ENCODE measurements around the gene TGM3. TPM values are rescaled to one million over a fixed set of nuclear protein-coding genes. Genes with fewer than 3 reads are reported as not detected.
A peak's percentile ranks its signal among the peaks of the same experiment; 100 is the strongest.

TGM3 gene
- total RNA-seq, 1 experiment from 2014 or later = not detected

DNA sequence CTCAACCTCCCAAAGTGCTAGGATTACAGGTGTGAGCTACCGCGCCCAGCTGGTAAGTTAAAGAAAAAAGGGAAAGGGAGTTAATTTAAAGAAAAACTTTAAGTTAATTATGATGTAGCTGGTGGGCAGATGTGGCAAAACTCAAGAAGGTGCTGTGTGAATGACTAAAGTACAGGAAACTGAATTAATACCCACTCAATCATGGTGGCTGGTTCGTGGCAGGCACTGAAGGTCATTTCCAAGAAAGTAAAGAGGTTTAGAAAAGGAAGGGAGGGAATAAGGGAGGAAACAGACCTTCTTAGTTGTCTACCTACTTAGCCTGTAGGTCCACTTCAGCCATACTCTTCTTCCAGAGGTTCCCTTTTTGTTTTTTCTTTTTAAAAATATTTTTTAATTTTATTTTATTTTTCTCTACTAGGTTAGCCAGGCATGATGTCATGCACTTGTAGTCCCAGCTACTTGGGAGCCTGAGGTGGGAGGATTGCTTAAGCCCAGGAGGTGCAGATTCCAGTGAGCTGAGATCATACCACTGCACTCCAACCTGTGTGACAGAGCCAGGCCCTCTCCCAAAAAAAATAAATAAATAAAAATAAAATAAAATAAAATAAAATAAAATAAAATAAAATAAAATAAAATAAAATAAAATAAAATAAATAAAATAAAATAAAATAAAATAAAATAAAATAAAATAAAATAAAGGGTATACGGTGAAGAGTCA is 11.9 kb upstream of the TGM3 start:
- DNase-seq (ENCODE audit: low spot score) = peak; percentile 48

GRCh38 chr20:2285193-2285592 is 10.6 kb upstream of the TGM3 start:
- DNase-seq (ENCODE audit: low spot score) = no peak

DNA sequence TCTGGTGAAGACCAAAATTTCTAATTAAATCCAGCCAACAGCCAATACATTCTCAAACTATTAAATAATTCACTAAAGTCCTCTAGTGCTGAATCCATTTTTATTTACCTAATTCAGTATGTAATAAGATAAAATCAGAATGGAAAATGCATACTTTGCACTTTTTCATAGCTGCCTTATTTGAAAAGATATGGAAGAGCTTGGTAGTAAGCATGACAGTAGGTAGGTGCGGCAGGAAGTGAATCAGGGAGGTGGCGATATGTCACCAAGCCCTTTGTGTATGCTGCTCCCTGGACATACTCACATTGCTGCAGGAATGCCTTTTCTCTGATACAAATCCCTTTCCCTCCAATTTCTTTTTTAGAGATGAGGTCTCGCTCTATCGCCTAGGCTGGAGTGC is 10.2 kb upstream of the TGM3 start:
- DNase-seq (ENCODE audit: low spot score) = no peak

- DNase-seq (ENCODE audit: low spot score) = no peak
These were observed 8.3 kb upstream of the TGM3 start for GRCh38 chr20:2287504-2287903.

GRCh38 chr20:2289475-2289874 is 6.3 kb upstream of the TGM3 start:
- DNase-seq (ENCODE audit: low spot score) = no peak

GRCh38 chr20:2290486-2290885 is 5.3 kb upstream of the TGM3 start:
- no peak for DNase-seq (ENCODE audit: low spot score)

DNA sequence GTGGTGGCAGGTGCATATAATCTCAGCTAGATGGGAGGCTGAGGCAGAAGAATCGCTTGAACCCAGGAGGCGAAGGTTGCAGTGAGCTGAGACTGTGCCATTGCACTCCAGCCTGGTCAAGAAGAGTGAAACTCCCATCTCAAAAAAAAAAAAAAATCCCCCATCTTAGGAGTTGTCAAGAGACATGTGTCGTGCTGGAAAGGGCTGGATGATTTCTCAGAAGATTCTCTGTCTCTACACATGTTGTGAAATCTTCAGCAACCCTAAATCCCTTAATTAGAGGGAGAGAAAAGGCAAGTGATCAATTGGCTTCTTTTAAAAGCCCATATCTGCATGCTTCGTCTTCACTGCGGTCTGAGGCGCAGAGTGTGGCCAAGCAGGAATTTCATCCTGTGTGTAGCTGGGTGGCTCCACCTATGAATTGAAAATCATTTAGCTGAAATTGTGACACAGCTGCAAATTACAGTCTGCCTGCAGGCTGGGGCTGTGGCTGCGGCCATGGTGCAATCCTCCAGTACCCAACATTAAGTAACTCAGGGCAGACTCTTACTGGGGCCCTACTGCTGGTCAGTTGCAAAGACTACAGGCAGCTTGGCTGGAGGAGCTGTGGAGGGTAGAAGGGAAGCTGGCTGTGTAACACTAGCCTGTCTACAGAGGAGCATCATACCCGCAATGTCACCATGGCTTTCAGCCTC is 3.2 kb upstream of the TGM3 start:
- DNase-seq (ENCODE audit: low spot score) = no peak

DNA sequence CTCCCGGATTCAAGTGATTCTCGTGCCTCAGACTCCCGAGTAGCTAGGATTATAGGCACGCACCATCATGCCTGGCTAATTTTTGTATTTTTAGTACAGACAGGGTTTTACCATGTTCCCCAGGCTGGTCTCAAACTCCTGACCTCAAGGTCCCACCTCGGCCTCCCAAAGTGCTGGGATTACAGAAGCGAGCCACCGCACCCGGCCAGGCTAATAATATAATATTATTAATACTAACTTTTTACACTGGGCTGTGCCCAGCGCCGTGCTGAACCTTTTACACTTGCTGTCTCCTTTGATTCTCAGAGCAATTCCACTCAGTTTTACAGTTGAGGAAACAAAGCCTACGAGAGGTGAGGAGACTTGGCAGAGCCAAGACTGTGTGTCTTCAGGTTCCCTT is 2.3 kb upstream of the TGM3 start:
- no peak for DNase-seq (ENCODE audit: low spot score)

DNA sequence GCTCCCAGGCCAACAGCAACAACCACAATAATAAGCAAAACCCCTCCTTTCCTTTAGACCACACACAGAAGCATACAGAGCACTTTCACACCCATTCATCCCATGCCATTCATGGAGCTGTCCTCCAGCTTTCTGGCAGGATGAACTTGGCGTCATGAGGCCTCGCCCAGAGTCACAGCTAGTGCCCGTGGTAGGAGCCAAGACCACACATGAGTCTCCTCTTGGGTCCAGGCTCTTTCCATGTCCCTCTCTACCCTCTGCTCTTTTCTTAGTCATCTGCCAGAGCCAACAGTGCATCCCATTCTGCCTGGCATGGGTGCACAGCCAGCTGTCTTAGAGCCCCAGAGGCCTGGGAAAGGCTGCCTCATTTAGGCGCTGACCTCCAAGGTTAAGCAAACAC is 1.8 kb upstream of the TGM3 start:
- no peak for DNase-seq (ENCODE audit: low spot score)

GRCh38 chr20:2295286-2295685 is 515 bp upstream of the TGM3 start:
- no peak for DNase-seq (ENCODE audit: low spot score)

- no peak for DNase-seq (ENCODE audit: low spot score)
These were observed 939 bp downstream of the TGM3 start for GRCh38 chr20:2296524-2297356.

GRCh38 chr20:2297357-2297728 is 1.5 kb downstream of the TGM3 start:
- no peak for DNase-seq (ENCODE audit: low spot score)

- no peak for DNase-seq (ENCODE audit: low spot score)
These were observed 2.3 kb downstream of the TGM3 start for GRCh38 chr20:2298116-2298515.

DNA sequence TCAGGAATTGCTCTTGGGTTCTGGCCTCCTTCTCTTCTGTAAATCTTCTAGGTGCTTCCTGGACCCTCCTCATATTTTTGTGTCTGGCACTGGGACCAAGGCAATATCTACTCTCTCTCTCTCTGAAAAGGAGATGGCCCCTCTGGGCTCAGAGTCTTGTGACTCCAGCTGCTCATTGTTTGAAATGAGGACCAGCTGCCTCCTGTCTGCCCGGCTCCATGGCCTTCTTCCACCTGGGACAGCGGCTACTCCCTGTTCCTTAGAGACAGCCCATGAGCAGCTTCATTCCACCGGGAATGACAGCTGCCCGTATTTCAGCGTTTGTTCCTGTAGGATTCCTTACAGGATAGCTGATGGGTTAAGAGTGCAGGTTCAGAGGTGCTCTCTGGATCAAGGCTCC is 2.9 kb downstream of the TGM3 start:
- DNase-seq (ENCODE audit: low spot score) = no peak

GRCh38 chr20:2299301-2299700 is 3.5 kb downstream of the TGM3 start:
- peak; percentile 44 for DNase-seq (ENCODE audit: low spot score)

DNA sequence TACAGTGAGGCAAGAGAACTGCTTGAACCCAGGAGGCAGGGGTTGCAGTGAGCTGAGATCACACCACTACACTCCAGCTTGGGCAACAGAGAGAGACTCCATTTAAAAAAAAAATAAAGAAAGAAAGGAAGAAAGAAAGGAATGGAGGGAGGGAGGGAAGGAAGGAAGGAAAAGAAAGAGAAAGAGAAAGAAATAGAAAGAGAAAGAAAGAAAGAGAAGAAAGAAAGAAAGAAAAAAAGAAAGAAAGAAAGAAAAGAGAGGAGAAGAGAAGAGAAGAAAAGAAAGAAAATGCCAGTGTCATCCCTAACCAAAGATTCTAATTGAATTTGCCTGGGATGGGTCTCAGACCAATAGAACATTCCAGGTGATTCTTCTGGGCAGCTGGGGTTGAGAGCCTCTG is 4.2 kb downstream of the TGM3 start:
- no peak for DNase-seq (ENCODE audit: low spot score)

GRCh38 chr20:2300420-2300819 is 4.6 kb downstream of the TGM3 start:
- no peak for DNase-seq (ENCODE audit: low spot score)

DNA sequence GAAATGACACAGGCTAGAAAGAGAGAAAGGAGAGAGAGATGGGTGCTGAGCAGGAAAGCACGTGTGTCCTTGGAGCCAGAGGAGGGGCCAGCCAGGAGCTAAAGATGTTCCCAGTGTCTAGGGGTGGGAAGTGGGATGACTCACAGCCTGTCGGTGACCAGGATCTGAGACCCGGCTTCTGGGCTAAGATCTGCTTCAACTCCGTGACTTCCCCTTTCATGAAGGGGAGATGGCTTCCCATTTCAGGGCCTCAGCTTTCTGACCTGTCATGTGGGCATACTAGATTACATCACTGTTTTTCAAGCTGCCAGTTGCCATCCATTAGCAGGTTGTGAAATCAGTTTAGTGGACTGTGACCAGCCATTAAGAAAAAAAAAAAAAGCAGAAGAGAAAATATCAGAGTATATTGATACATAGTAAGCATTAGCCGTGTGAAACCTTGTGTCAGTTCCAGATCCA is 5.4 kb downstream of the TGM3 start:
- peak; percentile 65 for DNase-seq (ENCODE audit: low spot score)

DNA sequence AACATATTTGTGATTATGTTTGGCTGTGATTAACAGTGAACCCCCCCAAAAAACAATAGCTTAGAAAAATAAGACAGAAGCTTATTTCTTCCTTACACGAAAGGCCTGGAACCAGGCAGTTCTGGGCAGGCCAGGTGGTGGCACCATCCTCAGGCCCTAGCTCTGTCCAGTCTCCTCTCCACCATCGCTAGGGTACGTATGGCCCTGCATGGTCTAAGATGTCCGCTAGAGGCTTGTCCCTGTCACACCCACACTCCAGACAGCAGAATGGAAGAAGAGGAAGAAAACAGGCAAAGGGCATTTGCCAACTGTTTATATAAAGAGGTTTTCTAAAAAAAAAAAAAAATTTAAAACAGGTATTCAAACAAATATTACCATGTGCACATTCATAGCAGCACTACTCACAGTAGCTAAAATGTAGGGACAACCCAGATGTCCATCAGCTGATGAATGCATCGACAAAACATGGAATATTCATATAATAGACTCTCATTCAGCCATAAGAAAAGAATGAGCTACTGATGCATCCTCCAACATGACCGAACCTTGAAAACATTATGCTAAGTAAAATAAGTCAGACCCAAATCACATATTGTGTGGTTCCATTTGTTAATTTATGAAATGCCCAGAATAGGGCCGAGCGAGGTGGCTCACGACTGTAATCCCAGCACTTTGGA is 6.7 kb downstream of the TGM3 start:
- DNase-seq (ENCODE audit: low spot score) = no peak

- no peak for DNase-seq (ENCODE audit: low spot score)
These were observed 7.9 kb downstream of the TGM3 start for GRCh38 chr20:2303673-2304072.

GRCh38 chr20:2304180-2304579 is 8.4 kb downstream of the TGM3 start:
- DNase-seq (ENCODE audit: low spot score) = no peak

GRCh38 chr20:2305029-2305428 is 9.2 kb downstream of the TGM3 start:
- DNase-seq (ENCODE audit: low spot score) = no peak

Measured in H4 (cell line).